Frontal cortex (tissue), 4 donors: ENCODE measurements around the gene SH3D19. TPM values are rescaled to one million over a fixed set of nuclear protein-coding genes. Genes with fewer than 3 reads are reported as not detected.
A peak's percentile ranks its signal among the peaks of the same experiment; 100 is the strongest.
"Not testable (repeated sequence)": the region's sequence is repeated elsewhere in the genome, so short reads cannot be mapped to it uniquely, and the experiment has no call there.

Experiments
- DNase-seq, 2 donors: peaks; one replicate each; pipeline ENCODE4 v3.0.0; 2012; ENCODE audit warnings: low spot score in 2 of 2
- FAIRE-seq: peaks from 2 replicates; lab custom pipeline; 2012; peaks lifted over from hg19 to GRCh38; lab: Jason Lieb, UNC
- total RNA-seq: library from RNA; depleted of rRNA; stranded (reverse); fragments of >200 nt; gene quantifications from one replicate; pipeline ENCODE4 v1.2.3, GENCODE V29; 2014
- donor health status: control.
- donor health status: control.
- donor health status: control.

The SH3D19 gene
- total RNA-seq, 1 donor from 2014 or later, result 8.2 TPM

DNA sequence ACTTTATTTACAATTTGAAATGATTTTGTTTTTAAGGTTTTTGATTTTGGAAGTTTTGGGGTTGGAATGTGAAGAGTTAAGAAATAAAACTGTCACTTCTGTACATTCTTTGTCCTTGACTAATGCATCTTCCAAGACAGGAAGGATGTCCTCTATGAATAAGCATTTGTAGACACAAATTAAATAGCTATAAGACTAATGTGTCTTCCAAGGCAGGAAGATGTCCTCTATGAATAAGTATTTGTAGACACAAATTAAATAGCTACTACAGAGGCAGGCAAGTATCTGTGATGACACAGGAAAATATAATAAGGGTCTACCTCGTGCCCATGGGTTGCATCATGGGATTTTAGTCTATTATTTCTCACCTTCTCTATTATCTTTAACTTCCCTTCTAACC, 33.9 kb downstream of the SH3D19 start:
- no peak for FAIRE-seq
- no peak for DNase-seq

DNA sequence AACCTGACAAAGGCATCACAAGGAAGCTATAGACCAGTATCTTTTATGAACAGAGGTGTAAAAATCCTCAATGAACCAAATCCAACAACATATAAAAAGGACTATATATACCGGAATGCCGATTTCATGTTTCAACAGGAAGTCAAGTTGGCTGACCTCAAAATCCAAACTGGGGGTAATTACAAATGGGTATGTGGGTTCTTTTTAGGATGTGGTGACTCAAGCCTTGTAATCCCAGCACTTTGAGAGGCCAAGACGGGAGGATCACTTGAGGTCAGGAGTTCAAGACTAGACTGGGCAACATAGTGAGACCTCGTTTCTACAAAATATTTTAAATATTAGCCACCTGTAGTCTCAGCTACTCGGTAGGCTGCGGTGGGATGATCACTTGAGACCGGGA, 38.0 kb downstream of the SH3D19 start:
- FAIRE-seq (no peak), DNase-seq (no peak)

DNA sequence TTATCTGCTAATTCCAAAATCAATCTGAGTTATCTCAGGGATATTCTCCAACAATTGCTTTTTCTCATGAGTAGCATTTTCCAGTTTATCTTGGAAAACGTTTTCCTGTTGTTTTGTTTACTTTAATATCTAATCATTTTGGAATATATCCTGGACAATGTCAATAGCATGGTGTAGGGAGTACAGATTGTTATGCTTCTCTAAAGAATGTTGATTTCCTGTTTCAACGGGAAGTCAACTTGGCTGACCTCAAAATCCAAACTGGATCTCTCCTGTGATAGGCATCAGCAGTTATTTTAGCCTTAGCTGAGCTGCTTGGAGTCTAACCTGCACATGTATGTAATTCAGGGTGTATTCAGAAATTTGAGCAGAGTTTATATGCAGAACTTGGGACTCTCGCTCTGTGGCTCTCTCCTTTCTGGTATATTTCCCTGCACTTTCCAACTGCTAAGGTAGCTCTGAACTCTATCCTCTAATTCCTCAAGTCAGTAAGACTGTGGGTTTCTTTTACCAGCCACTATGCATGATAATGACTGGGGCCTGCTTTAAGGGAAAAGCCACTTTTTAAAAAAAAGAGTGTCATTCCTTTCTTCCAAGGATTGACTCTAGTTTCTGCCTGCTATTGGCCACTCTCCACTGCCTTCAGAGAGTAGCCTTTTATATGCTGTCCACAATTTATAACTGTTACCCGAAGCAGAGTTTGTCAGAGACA, 40.7 kb downstream of the SH3D19 start:
- DNase-seq (no peak), FAIRE-seq (no peak)

DNA sequence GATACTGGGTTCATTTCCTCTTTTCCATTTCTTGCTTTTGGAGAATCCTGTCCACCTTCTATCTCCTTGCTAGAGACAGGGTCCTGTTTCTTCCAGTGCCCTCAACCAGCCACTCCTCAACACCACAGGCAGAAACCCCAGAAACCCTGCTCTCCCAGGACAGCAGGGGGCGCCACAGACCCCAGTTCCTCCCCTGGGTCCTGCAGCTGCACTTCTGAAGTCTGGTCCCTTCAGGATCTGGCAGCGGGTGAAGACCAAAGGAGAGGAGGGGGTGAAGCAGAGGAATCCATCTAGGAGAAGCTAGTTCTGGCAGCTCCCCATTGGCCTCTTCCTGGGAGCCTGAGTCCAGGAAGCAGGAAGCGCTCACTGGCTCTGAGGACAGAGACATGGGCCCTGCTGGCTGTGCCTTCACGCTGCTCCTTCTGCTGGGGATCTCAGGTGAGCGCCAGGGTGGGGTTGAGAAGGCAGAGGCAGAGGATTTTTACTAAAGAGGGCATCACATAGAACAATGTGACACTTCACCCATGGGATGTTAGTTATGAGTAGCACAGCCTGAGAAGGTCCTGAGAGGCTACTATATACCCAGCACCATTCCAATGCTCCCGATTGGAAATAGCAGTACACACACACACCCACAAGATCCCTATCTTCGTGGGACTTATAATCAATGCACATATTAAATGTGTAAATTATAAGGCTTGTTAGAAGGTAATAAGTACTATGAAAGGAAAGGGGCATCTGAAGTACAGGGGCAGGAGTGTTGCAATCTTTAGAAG, 48.4 kb downstream of the SH3D19 start, which contains the start of gene PRSS48:
PRSS48 (plus strand) TSS at position 375 of the 776 bp plus-strand sequence; CDS start at position 387, 12 bp downstream.
- peak in 1 of 2 donors; percentile 33 for DNase-seq

DNA sequence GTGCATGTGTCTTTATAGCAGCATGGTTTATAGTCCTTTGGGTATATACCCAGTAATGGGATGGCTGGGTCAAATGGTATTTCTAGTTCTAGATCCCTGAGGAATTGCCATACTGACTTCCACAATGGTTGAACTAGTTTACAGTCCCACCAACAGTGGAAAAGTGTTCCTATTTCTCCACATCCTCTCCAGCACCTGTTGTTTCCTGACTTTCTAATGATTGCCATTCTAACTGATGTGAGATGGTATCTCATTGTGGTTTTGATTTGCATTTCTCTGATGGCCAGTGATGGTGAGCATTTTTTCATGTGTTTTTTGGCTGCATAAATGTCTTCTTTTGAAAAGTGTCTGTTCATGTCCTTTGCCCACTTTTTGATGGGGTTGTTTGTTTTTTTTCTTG, 56.5 kb downstream of the SH3D19 start:
- FAIRE-seq, DNase-seq: not testable (repeated sequence)

More for the DNA sequence above, 48.4 kb downstream of the SH3D19 start, which contains the start of gene PRSS48:
- no peak for FAIRE-seq

DNA sequence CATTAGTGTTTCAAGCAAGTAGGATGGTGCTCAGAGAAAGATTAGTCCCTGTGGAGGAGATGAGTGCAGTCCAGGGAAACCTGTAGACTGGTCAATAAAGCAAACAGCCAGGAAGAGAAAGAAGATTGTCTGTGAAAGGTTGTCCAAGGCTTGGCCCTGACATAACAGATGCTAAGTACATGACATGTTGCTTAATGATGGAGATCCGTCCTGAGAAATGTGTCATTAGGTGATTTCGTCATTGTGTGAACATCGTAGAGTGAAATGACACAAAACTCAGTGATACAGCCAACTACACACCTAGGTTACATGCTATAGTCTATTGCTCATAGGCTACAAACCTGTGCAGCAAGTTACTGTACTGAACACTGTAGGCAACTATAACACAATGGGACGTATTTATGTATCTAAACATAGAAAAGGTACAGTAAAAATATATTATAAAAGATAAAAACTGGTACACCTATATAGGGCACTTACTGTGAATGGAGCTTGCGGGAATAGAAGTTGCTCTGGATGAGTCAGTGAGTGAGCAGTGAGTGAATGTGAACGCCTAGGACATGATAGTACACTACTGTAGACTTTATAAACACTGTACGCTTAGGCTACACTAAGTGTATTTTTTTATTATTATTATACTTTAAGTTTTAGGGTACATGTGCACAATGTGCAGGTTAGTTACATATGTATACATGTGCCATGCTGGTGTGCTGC, 57.4 kb downstream of the SH3D19 start:
- FAIRE-seq, result no peak
- no peak for DNase-seq

DNA sequence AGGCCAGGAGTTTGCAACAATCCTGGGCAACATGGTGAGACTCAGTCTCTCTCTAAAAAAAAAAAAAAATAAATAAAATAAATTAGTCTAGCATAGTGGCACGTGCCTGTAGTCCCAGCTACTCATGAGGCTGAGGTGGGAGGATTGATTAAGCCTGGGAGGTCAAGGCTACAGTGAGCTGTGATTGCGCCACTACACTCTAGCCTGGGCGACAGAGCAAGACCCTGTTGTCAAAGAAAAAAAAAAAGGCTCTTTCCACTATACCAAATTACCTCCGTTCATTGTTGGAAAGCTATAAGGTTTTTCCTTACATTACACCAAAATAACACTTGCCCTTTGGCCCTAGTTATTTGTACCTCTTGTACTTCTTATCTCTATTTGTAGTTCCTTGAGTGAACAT, 58.3 kb downstream of the SH3D19 start:
- FAIRE-seq (no peak), DNase-seq (no peak)

DNA sequence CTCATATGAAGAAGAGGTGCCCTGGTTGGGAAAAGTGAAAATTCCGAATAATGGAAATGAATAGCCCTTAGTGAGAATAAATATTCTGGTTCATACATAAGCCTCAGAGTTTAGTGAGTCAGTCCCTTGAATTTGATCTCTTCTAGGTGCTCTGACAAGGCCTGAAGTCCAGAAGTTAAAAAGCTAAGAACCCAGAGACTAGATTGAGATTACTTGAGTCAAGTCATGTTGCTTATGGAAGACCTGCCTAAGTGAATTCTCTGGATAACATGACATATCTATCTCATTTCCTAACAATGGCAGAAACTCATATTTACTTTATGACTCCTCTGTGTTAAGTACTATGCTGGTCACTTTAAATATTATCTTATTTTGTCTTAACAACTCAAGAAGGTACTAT, 58.9 kb downstream of the SH3D19 start:
- DNase-seq (no peak), FAIRE-seq (no peak)

DNA sequence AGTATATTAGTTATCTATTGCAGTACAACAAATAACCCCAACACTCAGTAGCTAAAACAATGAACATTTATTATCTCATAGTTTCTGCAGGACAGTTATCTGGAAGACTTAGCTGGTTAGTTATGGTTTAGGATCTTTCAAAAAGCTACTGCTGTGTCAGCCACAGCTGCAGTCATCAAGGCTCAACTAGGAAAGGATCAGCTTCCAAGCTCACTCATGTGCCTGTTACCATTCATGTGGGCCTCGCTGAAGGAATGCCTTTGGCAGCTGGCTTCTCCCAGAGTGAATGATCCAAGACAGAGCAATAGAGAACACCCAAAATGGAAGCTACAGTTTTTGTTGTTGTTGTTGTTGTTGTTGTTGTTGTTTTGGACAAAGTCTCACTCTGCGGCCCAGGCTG, 62.0 kb downstream of the SH3D19 start:
- no peak for DNase-seq
- no peak for FAIRE-seq

DNA sequence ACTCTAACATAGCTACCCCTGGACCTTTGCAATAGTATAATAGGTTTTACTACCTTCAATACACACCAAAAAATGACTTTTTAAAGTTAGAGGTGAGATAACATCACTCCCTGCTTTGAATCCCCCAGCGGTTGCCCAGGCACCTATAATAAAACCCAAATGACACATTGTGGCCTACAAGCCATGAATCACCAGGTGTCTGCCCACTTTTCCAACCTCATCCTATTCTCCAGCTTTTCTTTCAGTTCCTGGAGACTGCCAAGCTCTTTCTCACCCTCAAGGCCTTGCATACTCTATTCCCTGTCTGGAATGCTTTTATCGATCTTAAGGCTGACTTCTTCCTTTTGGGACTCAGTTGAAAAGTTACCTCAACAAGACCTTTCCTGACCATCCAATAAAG, 64.9 kb downstream of the SH3D19 start:
- no peak for DNase-seq
- no peak for FAIRE-seq

DNA sequence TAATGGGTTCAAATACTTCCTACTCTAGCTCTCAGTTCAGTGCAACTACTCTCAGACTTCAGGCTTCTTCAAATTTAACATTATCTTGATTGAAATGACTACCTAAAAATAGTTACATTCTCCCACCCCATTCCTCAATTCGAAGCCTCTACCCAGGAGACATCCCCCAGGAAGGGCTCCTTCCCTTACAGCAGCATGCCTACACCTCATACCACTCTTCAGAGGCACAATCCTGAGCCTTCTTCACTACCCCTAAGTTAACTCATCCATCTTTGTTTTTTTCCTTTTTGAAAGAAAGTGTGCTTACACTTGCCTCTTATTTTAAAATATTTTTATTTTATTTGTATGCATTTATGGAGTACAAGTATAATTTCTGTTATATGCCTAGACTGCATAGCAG, 65.7 kb downstream of the SH3D19 start:
- FAIRE-seq, result no peak

DNA sequence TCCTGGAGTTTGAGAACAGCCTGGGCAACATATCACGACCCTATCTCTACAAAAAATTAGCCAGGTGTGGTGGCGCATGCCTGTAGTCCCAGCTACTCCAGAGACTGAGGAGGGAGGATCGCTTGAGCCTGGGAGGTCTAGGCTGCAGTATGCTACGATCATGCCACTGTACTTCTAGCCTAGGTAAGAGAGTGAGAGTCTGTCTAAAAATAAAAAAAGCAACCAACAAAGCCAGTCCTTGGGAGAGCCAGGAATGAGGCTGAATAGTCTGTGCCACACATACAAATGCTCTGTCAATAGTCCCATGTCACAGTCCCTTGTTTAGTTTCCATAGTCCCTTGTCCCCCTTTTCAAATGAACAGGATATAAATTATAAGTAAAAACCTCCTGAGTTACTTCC, 67.7 kb downstream of the SH3D19 start:
- DNase-seq, result no peak
- no peak for FAIRE-seq

More for the DNA sequence above, 65.7 kb downstream of the SH3D19 start:
- DNase-seq, result no peak

DNA sequence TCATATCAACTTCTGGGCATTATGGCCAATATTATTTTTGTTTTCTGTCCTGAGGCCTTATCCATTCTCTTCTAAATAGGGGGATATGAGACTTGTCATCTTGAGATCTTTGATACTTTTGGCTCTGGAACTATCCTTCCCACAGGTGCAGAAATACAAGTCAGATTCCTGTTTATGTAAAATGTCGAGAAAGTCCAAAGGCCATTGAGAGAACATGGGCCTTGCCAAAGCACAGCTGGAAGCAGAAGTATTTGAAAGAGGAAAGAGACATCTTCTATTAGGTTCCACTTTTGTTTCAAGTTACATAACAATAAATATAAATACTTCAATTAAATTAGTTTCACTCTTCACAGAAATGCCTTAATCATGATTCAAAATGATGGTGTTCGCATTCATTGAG, 69.3 kb downstream of the SH3D19 start:
- DNase-seq (no peak), FAIRE-seq (no peak)

DNA sequence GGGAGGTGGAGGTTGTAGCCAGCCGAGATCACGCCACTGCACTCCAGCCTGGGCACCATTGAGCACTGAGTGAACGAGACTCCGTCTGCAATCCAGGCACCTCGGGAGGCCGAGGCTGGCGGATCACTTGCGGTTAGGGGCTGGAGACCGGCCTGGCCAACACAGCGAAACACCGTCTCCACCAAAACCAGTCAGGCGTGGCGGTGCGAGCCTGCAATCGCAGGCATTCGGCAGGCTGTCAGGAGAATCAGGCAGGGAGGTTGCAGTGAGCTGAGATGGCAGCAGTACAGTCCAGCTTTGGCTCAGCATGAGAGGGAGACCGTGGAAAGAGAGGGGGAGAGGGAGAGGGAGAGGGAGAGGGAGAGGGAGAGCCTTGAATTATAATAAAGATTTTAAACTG, 69.7 kb downstream of the SH3D19 start:
- not testable (repeated sequence) for FAIRE-seq, DNase-seq

DNA sequence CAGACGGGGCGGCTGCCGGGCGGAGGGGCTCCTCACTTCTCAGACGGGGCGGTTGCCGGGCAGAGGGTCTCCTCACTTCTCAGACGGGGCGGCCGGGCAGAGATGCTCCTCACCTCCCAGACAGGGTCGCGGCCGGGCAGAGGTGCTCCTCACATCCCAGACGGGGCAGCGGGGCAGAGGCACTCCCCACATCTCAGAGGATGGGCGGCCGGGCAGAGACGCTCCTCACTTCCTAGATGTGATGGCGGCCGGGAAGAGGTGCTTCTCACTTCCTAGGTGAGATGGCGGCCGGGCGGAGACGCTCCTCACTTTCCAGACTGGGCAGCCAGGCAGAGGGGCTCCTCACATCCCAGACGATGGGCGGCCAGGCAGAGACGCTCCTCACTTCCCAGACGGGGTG, 70.2 kb downstream of the SH3D19 start:
- not testable (repeated sequence) for FAIRE-seq

DNA sequence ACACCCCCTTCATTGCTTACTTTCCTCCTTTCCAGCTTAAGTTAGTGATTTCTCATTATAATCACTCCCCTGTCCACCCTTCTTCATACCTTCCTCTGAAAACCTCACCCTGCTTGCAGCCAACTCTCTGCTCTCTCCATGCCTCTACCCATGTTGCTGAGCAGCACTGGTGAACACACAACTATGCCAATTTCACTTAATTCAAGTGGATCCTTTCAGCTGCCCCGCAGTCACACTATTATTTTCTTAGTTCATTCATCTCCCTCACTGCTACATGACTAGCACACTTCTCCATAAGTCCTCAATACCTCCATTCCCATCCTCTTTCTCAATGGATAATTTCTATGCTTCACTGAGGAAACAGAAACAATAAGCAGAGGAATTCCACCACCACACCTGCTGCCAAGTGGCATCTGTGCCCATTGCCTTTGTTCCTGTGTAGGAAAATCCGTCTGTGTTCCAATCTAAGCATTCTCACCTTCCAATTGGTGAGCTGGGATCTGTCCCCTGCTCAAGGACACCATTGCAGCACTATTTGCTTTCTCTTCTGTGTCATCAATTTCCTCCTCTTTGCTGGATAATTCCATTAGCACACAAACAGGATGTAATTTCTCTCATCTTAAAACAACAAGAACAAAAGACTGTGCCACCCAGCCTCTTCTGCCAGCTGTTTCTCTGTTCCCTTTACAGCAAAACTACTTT, 73.7 kb downstream of the SH3D19 start:
- DNase-seq (no peak), FAIRE-seq (no peak)

More for the DNA sequence above, 70.2 kb downstream of the SH3D19 start:
- DNase-seq, result not testable (repeated sequence)

DNA sequence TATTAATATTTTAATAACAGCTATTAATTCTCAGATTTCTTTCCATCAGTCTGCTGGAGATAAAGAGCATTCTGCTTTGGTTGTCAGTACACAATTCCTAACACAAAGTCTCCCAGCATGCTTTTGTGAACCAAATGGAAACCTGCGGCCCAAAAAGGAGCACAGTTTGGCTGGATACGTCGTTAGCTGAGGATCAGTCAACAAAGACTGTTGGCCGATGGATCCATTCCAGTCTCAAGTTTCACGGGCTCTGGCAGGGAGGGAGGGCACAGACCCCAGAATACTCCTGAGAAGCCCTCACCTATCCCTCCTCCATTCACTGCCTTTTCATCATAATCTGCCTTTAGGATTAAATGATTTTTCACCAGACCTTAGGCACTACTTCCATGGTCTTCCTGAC, 74.7 kb downstream of the SH3D19 start:
- DNase-seq (no peak), FAIRE-seq (no peak)

DNA sequence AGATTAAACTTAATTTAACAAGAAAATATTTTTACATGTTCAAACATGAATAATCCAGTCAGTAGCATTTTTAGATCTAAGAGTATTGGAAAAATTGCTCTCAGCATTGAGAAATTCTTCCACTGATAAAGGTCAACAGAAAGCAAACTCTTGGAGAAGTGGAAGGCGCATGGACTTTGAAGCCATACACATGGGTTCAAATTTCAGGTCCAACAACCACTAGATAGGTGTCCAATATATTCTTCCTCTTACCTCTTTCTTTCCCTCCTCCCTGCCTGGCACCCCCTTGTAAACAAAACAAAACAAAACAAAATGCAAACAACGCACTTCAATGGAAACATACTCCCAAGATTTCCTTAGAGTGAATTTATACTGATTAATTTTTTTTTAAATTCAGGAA, 76.9 kb downstream of the SH3D19 start:
- no peak for FAIRE-seq

DNA sequence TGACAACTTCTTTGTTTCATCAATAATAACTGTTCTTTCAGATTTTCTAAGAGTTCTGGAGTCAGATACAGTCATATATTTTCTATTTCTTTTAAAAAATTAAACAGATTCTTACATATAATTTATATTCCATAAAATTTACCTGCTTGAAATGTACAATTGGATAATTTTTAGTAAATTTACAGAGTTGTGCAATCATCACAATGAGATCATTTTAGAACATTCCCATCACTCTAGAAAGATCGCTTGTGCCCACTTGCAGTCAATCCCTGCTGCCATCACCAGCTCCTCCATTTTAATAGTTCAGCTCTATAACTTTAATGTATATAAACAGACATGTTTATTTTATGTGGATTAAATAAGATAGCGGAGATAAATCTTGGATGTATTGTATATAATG, 78.0 kb downstream of the SH3D19 start:
- DNase-seq, result no peak
- no peak for FAIRE-seq

More for the DNA sequence above, 76.9 kb downstream of the SH3D19 start:
- DNase-seq, result no peak

DNA sequence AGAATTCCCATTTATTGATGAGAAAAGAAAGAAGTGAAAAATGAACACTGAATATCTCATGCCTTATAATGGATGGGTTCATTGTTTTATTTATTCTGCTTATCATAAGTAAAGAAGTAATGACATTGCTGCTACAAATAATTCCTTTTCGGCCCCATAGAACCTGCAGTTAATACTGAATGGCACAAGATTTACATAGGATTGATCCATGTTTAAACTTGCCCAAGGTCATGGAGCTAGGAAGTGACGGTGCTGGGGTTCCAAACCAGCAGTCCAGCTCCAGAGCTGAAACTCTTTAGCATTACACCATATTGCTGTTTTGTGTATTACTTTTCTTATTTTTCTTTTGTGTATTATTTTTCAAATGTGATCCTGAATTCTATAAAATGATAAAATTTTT, 78.7 kb downstream of the SH3D19 start:
- peak; percentile 23 for FAIRE-seq
- DNase-seq, result no peak
